GM19468 (cell line): ENCODE measurements around the gene INSYN1.

Source experiments
- ATAC-seq: cut with Tn5 transposase; IDR thresholded peaks from one replicate; pipeline ENCODE4 v1.9.1; 2021; ENCODE audit warnings: mild to moderate bottlenecking, moderate library complexity, moderate number of reproducible peaks; ENCODE audit not compliant: unreplicated experiment; ENCODE audit errors: extremely low read depth

INSYN1 gene

GRCh38 chr15:73695773-73696640, 57.1 kb downstream of the INSYN1 start:
- no peak for ATAC-seq

- ATAC-seq = no peak
Measured at GRCh38 chr15:73694419-73694818, 58.7 kb downstream of the INSYN1 start.

- ATAC-seq = no peak
Measured at GRCh38 chr15:73691396-73691795, 61.8 kb downstream of the INSYN1 start.

- ATAC-seq = no peak
Measured at GRCh38 chr15:73688455-73688854, 64.7 kb downstream of the INSYN1 start.

GRCh38 chr15:73687351-73687750, 65.8 kb downstream of the INSYN1 start:
- no peak for ATAC-seq

- no peak for ATAC-seq
Measured at GRCh38 chr15:73686781-73687256, 66.3 kb downstream of the INSYN1 start.

GRCh38 chr15:73685981-73686380, 67.2 kb downstream of the INSYN1 start:
- ATAC-seq = no peak
